Measurements from ENCODE around the gene CERS6. TPM values are rescaled to one million over a fixed set of nuclear protein-coding genes. Genes with fewer than 3 reads are reported as not detected.
A peak's percentile ranks its signal among the peaks of the same experiment; 100 is the strongest.
"Not testable (repeated sequence)": the region's sequence is repeated elsewhere in the genome, so short reads cannot be mapped to it uniquely, and the experiment has no call there.

CERS6 gene
- total RNA-seq, 2 donors from 2014 or later = 44.7 to 47.0 TPM

GRCh38 chr2:168663993-168664392 lies 207.9 kb downstream of the CERS6 start:
- DNase-seq (no peak), ATAC-seq (no peak)
- intact Hi-C loops (cut with DNase I) = no loop called here

GRCh38 chr2:168664715-168665114 lies 208.6 kb downstream of the CERS6 start:
- intact Hi-C loops (cut with DNase I) = not testable (repeated sequence)

GRCh38 chr2:168666339-168666738 lies 210.3 kb downstream of the CERS6 start:
- intact Hi-C loops (cut with DNase I) = no loop called here

More at GRCh38 chr2:168664715-168665114, 208.6 kb downstream of the CERS6 start:
- not testable (repeated sequence) for ATAC-seq, DNase-seq

GRCh38 chr2:168667156-168667555 lies 211.1 kb downstream of the CERS6 start:
- no peak for ATAC-seq
- intact Hi-C loops (cut with DNase I) = no loop called here
- no peak for DNase-seq

More at GRCh38 chr2:168666339-168666738, 210.3 kb downstream of the CERS6 start:
- DNase-seq (no peak), ATAC-seq (no peak)

- DNase-seq (no peak), ATAC-seq (no peak)
- intact Hi-C loops (cut with DNase I) = no loop called here
These were observed 213.1 kb downstream of the CERS6 start for GRCh38 chr2:168669151-168669550.

- DNase-seq = no peak
- no peak for ATAC-seq
- intact Hi-C loops (cut with DNase I) = no loop called here
These were observed 214.4 kb downstream of the CERS6 start for GRCh38 chr2:168670478-168670877.

GRCh38 chr2:168671932-168672331 lies 215.9 kb downstream of the CERS6 start:
- intact Hi-C loops (cut with DNase I) = no loop called here
- ATAC-seq (no peak), DNase-seq (no peak)

GRCh38 chr2:168673265-168674189 lies 217.5 kb downstream of the CERS6 start:
- peak in 1 of 2 donors; percentile 29 for ATAC-seq
- intact Hi-C loops (cut with DNase I) = no loop called here
- DNase-seq = no peak

- DNase-seq = no peak
- intact Hi-C loops (cut with DNase I) = no loop called here
- ATAC-seq = no peak
These were observed 222.2 kb downstream of the CERS6 start for GRCh38 chr2:168678153-168678853.

- DNase-seq = no peak
- intact Hi-C loops (cut with DNase I) = no loop called here
- no peak for ATAC-seq
These were observed 223.0 kb downstream of the CERS6 start for GRCh38 chr2:168679081-168679480.

GRCh38 chr2:168679741-168680310 lies 223.8 kb downstream of the CERS6 start:
- DNase-seq (no peak), ATAC-seq (no peak)
- intact Hi-C loops (cut with DNase I) = no loop called here

GRCh38 chr2:168683996-168684395 lies 227.9 kb downstream of the CERS6 start:
- intact Hi-C loops (cut with DNase I) = no loop called here
- DNase-seq = no peak
- ATAC-seq = no peak

GRCh38 chr2:168684921-168685599 lies 229.0 kb downstream of the CERS6 start:
- intact Hi-C loops (cut with DNase I) = loop anchor here in 1 of 2 donors (5.0 kb wide), 1 partner anchor 338 kb away; no protein-coding TSS in a partner anchor
- ATAC-seq (no peak), DNase-seq (no peak)

- ATAC-seq = peak; percentile 41 to 82
- intact Hi-C loops (cut with DNase I) = loop anchor here in 1 of 2 donors (5.0 kb wide), 1 partner anchor 339 kb away; no protein-coding TSS in a partner anchor
- no peak for DNase-seq
These were observed 229.8 kb downstream of the CERS6 start for GRCh38 chr2:168685600-168686451.

- DNase-seq (no peak), ATAC-seq (peak in 1 of 2 donors; percentile 31)
- intact Hi-C loops (cut with DNase I) = loop anchor here in 1 of 2 donors (5.0 kb wide), 1 partner anchor 339 kb away; no protein-coding TSS in a partner anchor
These were observed 230.6 kb downstream of the CERS6 start for GRCh38 chr2:168686452-168687191.

- DNase-seq (no peak), ATAC-seq (peak; percentile 23 to 59)
- intact Hi-C loops (cut with DNase I) = loop anchor here in 1 of 2 donors (5.0 kb wide), 1 partner anchor 340 kb away; no protein-coding TSS in a partner anchor
These were observed 231.2 kb downstream of the CERS6 start for GRCh38 chr2:168687314-168687713.

GRCh38 chr2:168690381-168690885 lies 234.4 kb downstream of the CERS6 start:
- no peak for DNase-seq
- intact Hi-C loops (cut with DNase I) = no loop called here
- no peak for ATAC-seq

All from left cardiac atrium (tissue), 4 donors.